NT2/D1 (cell line): ENCODE measurements around the gene RHBDL1.

Experiments
- SUZ12 ChIP-seq: IDR thresholded peaks from 2 replicates; pipeline ENCODE4 v1.6.1; 2011; ENCODE audit not compliant: insufficient read length, insufficient read depth; ENCODE audit errors: extremely low read depth
- YY1 ChIP-seq: IDR thresholded peaks from 2 replicates; pipeline ENCODE4 v1.6.1; 2011; ENCODE audit not compliant: insufficient read length, insufficient read depth
- ZNF274 ChIP-seq: IDR thresholded peaks from 2 replicates; pipeline ENCODE4 v1.6.1; 2011; ENCODE audit warnings: mild to moderate bottlenecking, low read depth, low read length

- TF ChIP-seq YY1 = no peak
- TF ChIP-seq ZNF274 = no peak
- TF ChIP-seq SUZ12 = no peak
These were observed 29.4 kb upstream of the RHBDL1 start for GRCh38 chr16:645852-646678.
